ENCODE measurements around the gene MUC4. TPM values are rescaled to one million over a fixed set of nuclear protein-coding genes. Genes with fewer than 3 reads are reported as not detected.

The MUC4 gene
- total RNA-seq, 1 donor from 2014 or later, result not detected

GRCh38 chr3:195705081-195705991, 106.4 kb downstream of the MUC4 start:
- H3K36me3 ChIP-seq, result peaks cover 20 to 23% of the 10 kb centered on the region in 2 donors
- H3K27ac ChIP-seq, result no peak overlapping the region
- no peak for TF ChIP-seq CTCF (IDR thresholded peaks at IDR 0.05)
- intact Hi-C loops (cut with DNase I), result no loop called here
- no peaks in the 10 kb centered on the region for H3K27me3 ChIP-seq
- H3K9me3 ChIP-seq, result no peaks in the 10 kb centered on the region
- H3K4me3 ChIP-seq, result no peak overlapping the region
- no peak for DNase-seq (ENCODE audit: low spot score in 2 of 2)
- no peaks in the 10 kb centered on the region for H3K4me1 ChIP-seq

- Histone ChIP-seq H3K4me1 (no peaks in the 10 kb centered on the region), H3K27ac (no peak overlapping the region), H3K36me3 (peaks cover 15 to 16% of the 10 kb centered on the region in 2 donors), H3K9me3 (no peaks in the 10 kb centered on the region), H3K4me3 (no peak overlapping the region), H3K27me3 (no peaks in the 10 kb centered on the region)
- intact Hi-C loops (cut with DNase I), result no loop called here
- no peak for DNase-seq (ENCODE audit: low spot score in 2 of 2)
- no peak for TF ChIP-seq CTCF (IDR thresholded peaks at IDR 0.05)
Observed at GRCh38 chr3:195704433-195704999, 107.2 kb downstream of the MUC4 start.

GRCh38 chr3:195703776-195704175, 108.0 kb downstream of the MUC4 start:
- no peaks in the 10 kb centered on the region for H3K9me3 ChIP-seq
- no peaks in the 10 kb centered on the region for H3K4me1 ChIP-seq
- peaks cover 8% of the 10 kb centered on the region in 2 donors for H3K36me3 ChIP-seq
- no peaks in the 10 kb centered on the region for H3K27me3 ChIP-seq
- DNase-seq (ENCODE audit: low spot score in 2 of 2), result no peak
- H3K27ac ChIP-seq, result no peak overlapping the region
- H3K4me3 ChIP-seq, result no peak overlapping the region
- no peak for TF ChIP-seq CTCF (IDR thresholded peaks at IDR 0.05)
- intact Hi-C loops (cut with DNase I), result no loop called here

DNA sequence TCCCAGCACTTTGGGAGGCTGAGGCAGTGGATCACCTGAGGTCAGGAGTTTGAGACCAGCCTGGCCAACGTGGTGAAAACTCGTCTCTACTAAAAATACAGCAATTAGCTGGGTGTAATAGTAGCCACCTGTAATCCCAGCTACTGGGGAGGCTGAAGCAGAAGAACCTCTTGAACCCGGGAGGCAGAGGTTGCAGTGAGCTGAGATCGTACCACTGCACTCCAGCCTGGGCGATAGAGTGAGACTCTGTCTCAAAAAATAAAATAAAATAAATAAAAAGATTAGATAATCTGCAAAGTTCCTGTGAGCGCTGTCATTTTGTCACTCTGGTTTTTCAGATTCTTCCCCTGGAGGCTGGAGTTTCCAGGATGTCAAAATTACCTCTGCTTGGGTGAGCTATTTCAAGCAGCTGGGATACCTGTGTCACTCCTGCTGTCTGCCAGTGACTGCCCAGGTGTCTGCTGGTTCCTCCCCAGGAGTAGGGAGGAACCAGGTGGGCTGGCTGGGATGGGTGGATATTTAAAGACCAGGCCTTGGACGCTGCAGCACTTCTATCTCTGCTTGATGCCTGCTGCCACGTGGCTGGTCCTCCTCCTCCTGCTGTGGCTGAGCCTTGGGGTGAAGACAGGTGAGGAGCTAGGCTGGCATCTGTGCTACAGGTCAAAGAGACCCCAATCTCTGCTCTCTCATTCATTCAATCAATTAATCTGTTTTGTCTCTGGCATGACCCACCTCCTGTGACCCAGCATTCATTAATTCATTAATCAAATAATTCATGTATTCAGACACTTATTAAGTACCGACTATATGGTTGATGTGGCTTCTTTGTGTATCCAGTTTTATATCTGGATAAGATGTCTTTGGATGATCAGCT, 110.5 kb downstream of the MUC4 start:
- H3K4me1 ChIP-seq, result no peaks in the 10 kb centered on the region
- H3K9me3 ChIP-seq, result no peaks in the 10 kb centered on the region
- TF ChIP-seq CTCF (IDR thresholded peaks at IDR 0.05), result no peak
- H3K4me3 ChIP-seq, result no peak overlapping the region
- H3K27ac ChIP-seq, result no peak overlapping the region
- no peak for DNase-seq (ENCODE audit: low spot score in 2 of 2)
- intact Hi-C loops (cut with DNase I), result no loop called here
- H3K36me3 ChIP-seq, result peaks cover 0 to 7% of the 10 kb centered on the region in 2 donors
- no peaks in the 10 kb centered on the region for H3K27me3 ChIP-seq

DNA sequence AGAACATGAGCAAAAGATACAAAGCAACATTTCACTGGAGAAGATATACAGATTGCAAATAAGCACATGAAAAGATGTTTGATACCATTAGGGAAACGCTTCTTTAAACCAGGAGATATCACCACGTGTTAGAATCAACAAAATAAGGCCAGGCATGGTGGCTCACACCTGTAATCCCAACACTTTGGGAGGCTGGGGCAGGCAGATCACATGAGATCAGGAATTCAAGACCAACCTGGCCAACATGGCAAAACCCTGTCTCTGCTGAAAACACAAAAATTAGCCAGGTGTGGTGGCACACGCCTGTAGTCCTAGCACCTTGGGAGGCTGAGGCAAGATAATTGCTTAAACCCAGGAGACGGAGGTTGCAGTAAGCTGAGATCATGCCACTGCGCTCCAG, 111.4 kb downstream of the MUC4 start:
- Histone ChIP-seq H3K4me1 (no peaks in the 10 kb centered on the region), H3K27ac (no peak overlapping the region), H3K4me3 (no peak overlapping the region), H3K27me3 (no peaks in the 10 kb centered on the region), H3K36me3 (peaks cover 0 to 10% of the 10 kb centered on the region in 2 donors), H3K9me3 (no peaks in the 10 kb centered on the region)
- no peak for TF ChIP-seq CTCF (IDR thresholded peaks at IDR 0.05)
- no peak for DNase-seq (ENCODE audit: low spot score in 2 of 2)
- intact Hi-C loops (cut with DNase I), result no loop called here

Data from ascending aorta (tissue), 2 donors.